Adipocyte (in vitro differentiated cells): ENCODE results near the gene OR4Q3.
"Not testable (repeated sequence)": the region's sequence is repeated elsewhere in the genome, so short reads cannot be mapped to it uniquely, and the experiment has no call there.

Experiments
- DNase-seq: peaks from one replicate; pipeline ENCODE4 v3.0.0-alpha.2; 2015; ENCODE audit warnings: low read depth
- H3K27me3 ChIP-seq: replicated peaks from 2 replicates; pipeline ENCODE4 v1.7.0; 2013; ENCODE audit warnings: mild to moderate bottlenecking, low read length, moderate library complexity; ENCODE audit not compliant: control insufficient read depth, insufficient read depth
- H3K36me3 ChIP-seq: 2 replicates; pipeline ENCODE4 v1.7.0; 2013; ENCODE audit warnings: low read length, mild to moderate bottlenecking, moderate library complexity; ENCODE audit not compliant: control insufficient read depth, insufficient read depth, severe bottlenecking
- H3K4me1 ChIP-seq: 2 replicates; pipeline ENCODE4 v1.7.0; 2013; ENCODE audit warnings: mild to moderate bottlenecking, low read length, moderate library complexity; ENCODE audit not compliant: control insufficient read depth, insufficient read depth
- H3K4me3 ChIP-seq: 2 replicates; pipeline ENCODE4 v1.7.0; 2013; ENCODE audit warnings: mild to moderate bottlenecking, low read length, moderate library complexity
- H3K9ac ChIP-seq: 2 replicates; pipeline ENCODE4 v1.7.0; 2013; ENCODE audit warnings: mild to moderate bottlenecking, low read length, moderate library complexity
- H3K9me3 ChIP-seq: 2 replicates; pipeline ENCODE4 v1.7.0; 2013; ENCODE audit warnings: mild to moderate bottlenecking, low read length, moderate library complexity; ENCODE audit not compliant: control insufficient read depth

OR4Q3 gene

DNA sequence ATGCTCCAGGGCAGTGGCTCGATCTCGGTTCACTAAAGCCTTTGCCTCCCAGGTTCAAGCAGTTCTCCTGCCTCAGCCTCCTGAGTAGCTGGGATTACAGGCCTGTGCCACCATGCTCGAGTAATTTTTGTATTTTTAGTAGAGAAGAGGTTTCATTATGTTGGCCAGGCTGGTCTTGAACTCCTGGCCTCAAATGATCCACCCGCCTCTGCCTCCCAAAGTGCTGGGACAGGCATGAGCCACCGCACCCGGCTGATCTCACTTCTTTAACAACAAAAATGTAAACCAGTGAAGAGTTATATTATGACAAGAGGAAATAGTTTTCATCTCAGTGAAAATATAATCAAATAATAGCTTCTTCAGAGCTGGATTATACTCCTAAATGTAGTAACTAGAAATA is 43.9 kb downstream of the OR4Q3 start:
- H3K9ac ChIP-seq, DNase-seq, H3K4me3 ChIP-seq, H3K27me3 ChIP-seq, H3K4me1 ChIP-seq, H3K9me3 ChIP-seq, H3K36me3 ChIP-seq: not testable (repeated sequence)

- DNase-seq, H3K36me3 ChIP-seq, H3K4me1 ChIP-seq, H3K9ac ChIP-seq, H3K9me3 ChIP-seq, H3K27me3 ChIP-seq, H3K4me3 ChIP-seq: not testable (repeated sequence)
Observed at GRCh38 chr14:19788150-19788549, 44.8 kb downstream of the OR4Q3 start.

DNA sequence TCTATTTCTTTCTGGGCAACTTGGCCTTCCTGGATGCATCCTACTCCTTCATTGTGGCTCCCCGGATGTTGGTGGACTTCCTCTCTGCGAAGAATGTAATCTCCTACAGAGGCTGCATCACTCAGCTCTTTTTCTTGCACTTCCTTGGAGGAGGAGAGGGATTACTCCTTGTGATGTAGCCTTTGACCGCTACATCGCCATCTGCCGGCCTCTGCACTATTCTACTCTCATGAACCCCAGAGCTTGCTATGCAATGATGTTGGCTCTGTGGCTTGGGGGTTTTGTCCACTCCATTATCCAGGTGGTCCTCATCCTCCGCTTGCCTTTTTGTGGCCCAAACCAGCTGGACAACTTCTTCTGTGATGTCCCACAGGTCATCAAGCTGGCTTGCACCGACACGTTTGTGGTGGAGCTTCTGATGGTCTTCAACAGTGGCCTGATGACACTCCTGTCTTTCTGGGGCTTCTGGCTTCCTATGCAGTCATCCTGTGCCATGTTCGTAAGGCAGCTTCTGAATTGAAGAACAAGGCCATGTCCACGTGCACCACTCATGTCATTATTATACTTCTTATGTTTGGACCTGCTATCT is 53.2 kb downstream of the OR4Q3 start:
- not testable (repeated sequence) for H3K9me3 ChIP-seq

More for the DNA sequence above, 53.2 kb downstream of the OR4Q3 start:
- DNase-seq, H3K4me1 ChIP-seq, H3K27me3 ChIP-seq, H3K36me3 ChIP-seq, H3K4me3 ChIP-seq, H3K9ac ChIP-seq: not testable (repeated sequence)
